Fibroblast of skin of left quadriceps (primary cell): ENCODE measurements around the gene SUGCT.
A peak's percentile ranks its signal among the peaks of the same experiment; 100 is the strongest.
"Not testable (repeated sequence)": the region's sequence is repeated elsewhere in the genome, so short reads cannot be mapped to it uniquely, and the experiment has no call there.

Source experiments
- DNase-seq, 2 experiments: peaks; one replicate each; pipeline ENCODE4 v3.0.0-alpha.2; 2013; ENCODE audit warnings: low read depth in 2 of 2

SUGCT gene

DNA sequence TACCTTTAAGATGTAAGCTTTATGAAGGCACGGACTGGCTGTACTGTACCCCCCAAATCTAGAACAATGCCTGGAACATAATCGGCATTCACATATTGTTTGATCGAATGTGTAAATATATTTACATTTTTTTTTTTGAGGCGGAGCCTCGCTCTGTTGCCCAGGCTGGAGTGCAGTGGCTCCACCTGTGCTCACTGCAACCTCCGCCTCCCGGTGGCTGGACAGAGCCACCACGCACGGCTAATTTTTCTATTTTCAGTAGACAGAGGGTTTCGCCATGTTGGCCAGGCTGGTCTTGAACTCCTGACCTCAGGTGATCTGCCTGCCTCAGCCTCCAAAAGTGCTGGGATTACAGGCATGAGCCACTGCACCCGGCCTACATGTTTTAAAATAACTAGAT is 118.6 kb downstream of the SUGCT start:
- DNase-seq = not testable (repeated sequence)

DNA sequence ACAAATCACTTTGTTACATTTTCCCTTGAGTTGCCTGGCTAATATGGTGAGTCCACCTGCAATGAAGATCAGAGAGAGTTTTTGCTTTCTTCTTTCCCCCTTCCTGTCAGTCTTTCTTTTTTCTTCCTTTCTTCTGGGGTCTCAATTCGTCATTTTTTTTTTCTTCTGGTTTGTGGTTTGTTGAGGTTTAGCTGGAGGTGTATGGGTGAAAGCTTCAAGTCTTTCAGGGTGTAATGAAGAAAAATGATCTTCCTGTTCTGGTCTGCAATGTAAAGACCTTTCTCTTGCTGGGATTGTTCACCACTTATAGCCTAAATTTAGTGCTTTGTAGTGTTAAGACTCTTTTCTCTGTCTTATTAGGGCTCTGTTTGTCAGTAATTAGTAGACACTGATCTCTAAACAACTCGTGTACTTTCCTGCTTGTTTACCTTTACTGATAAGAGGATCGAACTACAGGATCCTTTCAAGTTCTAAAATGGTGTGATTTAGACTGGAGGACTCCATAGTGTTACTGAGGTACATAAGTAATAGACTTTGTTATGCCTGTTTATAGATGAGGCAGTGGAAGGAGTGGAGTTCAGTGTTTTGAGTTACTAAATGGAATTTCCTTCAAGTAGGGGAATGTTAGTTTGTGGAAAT is 129.1 kb downstream of the SUGCT start:
- no peak for DNase-seq

DNA sequence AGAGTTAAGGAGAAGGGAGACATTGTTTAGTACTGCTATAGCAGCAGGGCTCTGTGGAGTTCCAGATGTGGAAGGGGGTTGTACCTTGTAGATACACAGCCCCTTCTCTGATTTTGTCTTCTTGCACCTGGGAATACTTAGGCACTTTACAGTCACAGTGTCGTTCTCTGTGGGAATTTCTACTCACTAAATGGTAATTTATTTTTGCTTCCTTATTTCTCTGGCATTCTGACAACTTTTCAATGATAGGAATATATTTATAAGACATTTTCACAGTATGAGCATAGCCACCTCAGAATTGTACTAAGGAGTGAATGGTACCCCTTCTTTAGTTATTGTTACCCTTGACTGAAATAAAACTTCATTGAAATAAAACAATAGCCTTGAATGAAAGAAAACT is 132.8 kb downstream of the SUGCT start:
- no peak for DNase-seq

DNA sequence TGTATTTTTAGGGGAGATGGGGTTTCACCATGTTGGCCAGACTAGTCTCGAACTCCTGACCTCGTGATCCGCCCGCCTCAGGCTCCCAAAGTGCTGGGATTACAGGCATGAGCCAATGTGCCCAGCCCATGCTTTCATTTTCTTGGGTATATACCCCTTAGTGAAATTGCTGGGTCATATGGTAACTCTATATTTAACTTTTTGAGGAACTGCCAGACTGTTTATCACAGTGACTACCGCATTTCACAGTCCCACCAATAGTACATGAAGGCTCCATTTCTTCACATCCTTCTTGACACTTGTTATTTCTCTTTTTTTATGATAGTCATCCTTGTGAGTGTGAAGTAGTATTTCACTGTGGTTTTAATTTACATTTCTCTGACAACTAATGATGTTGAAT is 134.0 kb downstream of the SUGCT start:
- DNase-seq = not testable (repeated sequence)

GRCh38 chr7:40276061-40276460 is 141.3 kb downstream of the SUGCT start:
- no peak for DNase-seq

DNA sequence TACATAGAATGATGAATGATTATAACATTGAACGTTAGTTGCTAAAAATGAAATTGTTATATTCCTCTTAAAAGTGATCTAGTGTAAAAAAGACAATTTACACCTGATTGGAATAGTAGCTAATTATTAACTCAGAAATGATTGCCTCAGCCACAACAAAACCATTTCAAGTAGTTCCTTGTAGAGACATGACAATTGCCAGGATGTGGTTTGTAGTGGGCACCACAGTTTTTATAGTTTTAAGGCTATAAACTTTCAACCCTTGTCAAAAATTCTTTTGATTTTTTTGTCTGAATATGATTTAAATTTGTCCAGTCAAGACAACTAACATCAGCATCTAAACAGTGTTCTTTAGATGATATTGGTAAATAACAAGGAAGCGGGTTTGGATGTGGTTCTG is 145.2 kb downstream of the SUGCT start:
- DNase-seq = no peak

DNA sequence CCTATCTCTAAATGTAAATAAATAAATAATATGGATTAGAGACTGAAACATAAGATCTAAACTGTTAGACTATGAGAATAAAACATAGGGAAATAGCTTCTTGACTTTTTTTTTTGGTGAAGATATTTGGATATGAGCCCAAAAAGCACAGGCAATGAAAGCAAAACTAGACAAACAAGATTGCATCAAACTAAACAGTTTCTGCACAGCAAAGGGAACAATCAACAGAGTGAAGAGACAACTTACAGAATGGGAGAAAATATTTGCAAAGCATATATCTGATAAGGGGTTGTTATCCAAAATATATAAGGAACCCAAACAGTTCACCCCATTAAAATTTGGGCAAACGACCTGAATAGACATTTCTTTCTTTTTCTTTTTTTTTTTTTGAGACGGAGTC is 148.1 kb downstream of the SUGCT start:
- no peak for DNase-seq

- DNase-seq = no peak
Observed at GRCh38 chr7:40283391-40283790, 148.6 kb downstream of the SUGCT start.

DNA sequence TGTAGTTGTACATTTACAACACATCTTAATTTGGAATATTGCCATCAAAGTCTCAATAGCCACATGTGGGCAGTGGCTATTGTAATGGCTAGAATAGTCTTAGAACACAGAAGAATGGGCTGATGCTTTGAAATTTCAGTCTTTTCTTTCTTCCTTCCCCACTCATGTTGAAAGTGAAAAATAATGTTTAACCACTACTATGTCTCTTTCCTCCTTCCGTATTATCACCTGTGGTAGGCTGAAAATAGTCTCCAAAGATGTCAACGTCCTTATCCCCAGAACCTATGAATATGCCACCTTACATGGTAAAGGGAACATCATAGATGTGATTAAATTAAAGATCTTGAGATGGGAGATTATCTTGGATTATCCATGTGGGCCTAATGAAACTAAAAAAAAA is 154.0 kb downstream of the SUGCT start:
- no peak for DNase-seq

- DNase-seq = peak; percentile 42 to 52
Observed at GRCh38 chr7:40297741-40298311, 163.0 kb downstream of the SUGCT start.

- DNase-seq = peak; percentile 65
Observed at GRCh38 chr7:40298421-40298820, 163.6 kb downstream of the SUGCT start.

GRCh38 chr7:40299097-40299496 is 164.3 kb downstream of the SUGCT start:
- peak; percentile 36 to 41 for DNase-seq

GRCh38 chr7:40300146-40300670 is 165.4 kb downstream of the SUGCT start:
- DNase-seq = no peak

DNA sequence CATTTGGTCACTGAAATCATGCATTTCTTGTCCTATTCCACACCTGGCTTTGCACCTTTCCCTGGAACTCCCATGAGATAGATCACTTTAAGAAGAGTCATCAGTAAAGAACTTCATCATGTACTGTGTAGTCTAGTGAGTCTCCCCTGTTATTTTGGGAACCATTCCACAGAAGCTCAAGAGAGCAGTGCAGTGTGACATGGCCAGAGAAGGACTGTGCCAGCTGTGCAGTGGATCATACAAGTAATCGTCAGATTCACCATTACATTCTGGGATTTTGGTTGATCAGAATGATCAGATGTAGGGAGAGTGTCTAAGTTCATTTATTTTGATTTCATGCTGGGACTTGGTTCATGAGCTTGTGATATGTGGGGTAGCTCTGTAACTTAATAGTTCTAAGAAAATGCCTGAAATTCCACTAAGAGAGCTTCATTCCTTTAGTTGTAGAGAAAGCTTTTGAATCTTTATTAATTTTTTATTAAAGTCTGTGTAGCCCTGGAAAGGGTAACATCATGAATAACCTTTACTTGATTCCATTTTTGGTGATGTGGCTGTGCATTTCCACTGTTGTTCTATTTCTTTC is 166.8 kb downstream of the SUGCT start:
- DNase-seq = no peak

DNA sequence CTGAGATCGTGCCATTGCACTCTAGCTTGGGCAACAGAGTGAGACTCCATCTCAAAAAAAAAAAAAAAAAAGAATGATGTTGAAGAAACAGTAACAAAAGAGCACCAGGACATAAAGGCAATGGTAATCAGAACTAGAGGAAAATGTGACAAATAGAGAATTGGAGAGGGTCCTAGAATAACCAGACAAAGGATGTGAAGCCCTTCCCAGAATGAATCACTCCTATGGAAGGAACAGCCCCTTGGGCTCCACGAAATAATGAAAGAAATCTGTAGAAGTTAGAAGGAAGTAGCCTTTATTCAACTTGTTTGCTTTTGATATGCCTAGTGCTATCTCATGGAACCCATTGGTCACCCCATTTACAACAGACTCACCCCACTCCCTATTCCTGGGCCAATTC is 169.2 kb downstream of the SUGCT start:
- DNase-seq = no peak

DNA sequence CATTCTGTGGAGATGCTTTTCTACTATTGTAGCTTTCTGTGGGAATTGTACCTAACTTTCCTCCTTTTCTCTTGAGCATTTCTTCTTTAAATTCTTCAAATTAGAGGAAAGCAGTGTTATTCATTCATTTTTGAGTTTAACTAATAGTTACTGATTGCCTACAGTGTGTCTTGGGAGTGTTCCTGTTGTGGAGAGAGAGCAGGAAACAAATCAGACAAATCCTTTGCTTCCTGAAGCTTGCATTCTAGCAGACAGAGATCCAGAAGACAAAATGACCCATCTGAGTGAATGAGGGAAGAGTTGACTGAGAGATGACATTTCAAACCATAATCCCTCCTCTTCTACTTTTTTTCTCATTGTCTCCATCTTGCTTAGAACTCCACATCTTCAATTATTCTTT is 170.4 kb downstream of the SUGCT start:
- DNase-seq = no peak

DNA sequence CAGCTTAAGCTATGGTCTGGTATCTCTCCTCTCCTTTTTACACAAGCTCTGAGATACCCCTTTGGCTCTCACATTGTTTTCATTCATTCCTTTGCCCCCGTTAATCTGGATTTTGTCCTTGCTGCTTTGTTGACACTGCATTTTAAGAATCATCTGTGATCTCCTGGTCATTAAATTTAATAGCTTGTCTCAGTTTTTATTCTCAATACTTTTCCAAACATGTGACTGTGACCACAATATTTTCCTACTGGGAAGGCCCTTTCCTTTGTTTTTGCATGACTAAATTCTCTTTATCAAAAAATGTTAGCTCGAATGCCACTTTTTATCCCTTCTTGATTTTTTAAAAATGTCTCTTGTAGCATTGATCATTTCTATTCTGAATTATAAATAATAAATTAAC is 171.2 kb downstream of the SUGCT start:
- DNase-seq = no peak

DNA sequence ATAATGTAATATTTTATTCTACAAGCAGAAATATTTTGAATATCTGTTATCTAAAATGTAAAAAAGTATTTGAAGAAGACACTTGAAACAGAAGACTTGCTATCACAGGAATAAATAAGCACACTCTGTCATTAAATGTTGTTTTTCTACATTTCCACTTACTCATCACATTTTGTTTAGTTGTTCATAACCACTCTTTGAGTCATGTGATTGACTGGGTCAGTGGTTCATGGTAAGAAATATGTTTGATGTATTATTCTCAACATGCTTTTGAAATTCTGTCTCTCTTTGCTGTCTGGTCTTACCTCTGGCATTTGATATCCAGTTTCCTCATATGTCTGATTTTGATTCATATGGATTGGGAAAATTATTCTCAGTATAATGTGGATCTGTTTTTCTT is 171.8 kb downstream of the SUGCT start:
- no peak for DNase-seq

- DNase-seq = no peak
Observed at GRCh38 chr7:40310258-40310657, 175.5 kb downstream of the SUGCT start.

DNA sequence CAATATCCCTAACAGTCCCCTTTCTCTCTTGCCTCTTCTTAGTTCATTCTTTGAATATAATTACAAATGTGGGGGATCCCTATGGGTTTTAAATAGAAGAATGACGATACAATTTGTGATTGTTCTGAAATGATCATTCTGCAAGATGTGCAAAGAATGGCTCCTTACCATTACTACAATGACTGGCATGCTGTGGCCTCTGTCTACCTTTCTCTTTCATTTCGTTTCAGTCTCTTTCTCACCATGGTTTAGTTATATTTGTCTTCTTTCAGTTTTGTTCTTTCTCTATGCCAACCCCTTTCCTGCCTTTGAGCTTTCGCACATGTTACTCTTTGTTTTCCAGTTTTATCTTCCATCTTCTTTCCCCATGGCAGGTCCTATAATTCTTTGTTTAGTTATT is 176.5 kb downstream of the SUGCT start:
- DNase-seq = no peak

DNA sequence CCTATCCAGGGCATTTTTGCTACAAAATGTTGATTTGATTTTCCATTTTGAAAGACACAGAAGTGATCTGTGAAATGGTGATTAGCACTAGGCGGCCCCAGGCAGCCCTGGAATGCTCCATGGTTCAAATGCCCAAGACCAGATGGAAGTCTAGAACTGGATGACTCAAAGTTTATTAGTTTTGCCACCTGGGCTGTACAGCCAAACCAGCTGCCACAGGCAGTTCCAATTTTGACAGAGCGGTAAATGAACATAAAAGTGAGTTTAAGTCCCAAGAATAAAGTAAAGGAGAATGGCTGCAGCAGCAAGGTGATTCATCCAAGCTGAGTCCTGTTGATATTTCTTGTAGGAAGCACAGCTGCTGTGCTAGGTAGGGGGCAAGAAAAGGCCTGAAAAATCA is 180.5 kb downstream of the SUGCT start:
- no peak for DNase-seq

DNA sequence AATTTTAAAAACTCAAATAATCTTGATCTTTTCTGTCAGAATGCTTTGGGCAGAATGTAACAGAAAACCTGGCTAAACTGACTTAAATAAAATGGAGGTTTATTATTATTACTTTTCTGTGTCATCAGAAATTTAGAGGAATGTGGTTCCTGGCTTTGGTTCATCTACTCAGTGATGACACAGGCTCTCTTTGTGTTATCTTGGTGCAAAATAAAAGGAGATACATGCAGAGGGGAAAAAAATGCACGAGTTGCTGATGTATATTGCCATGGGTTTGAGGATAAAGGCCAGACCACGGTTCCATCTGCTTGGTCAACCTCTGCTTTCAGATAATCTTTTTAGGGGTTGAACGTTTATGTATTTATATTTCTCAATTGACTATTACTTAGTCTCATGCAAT is 181.4 kb downstream of the SUGCT start:
- no peak for DNase-seq

GRCh38 chr7:40324914-40325313 is 190.1 kb downstream of the SUGCT start:
- no peak for DNase-seq
